Stomach smooth muscle (tissue), 2 donors: ENCODE measurements around the gene BLM.
"Not testable (repeated sequence)": the region's sequence is repeated elsewhere in the genome, so short reads cannot be mapped to it uniquely, and the experiment has no call there.

Source experiments
- H3K27ac ChIP-seq: one replicate; pipeline ENCODE4 v1.7.0; 2013; ENCODE audit warnings: mild to moderate bottlenecking, low read length, inconsistent platforms
- H3K27me3 ChIP-seq, 2 donors: one replicate each; pipeline ENCODE4 v1.7.0; 2013; ENCODE audit warnings: low read length in 2 of 2; ENCODE audit not compliant: insufficient read depth in 2 of 2, control insufficient read depth in 1 of 2
- H3K36me3 ChIP-seq, 2 donors: one replicate each; pipeline ENCODE4 v1.7.0; 2013; ENCODE audit warnings: low read length in 2 of 2; ENCODE audit not compliant: control insufficient read depth in 2 of 2, insufficient read depth in 2 of 2
- H3K4me1 ChIP-seq: one replicate; pipeline ENCODE4 v1.7.0; 2013; ENCODE audit warnings: low read length; ENCODE audit not compliant: control insufficient read depth, insufficient read depth
- H3K4me3 ChIP-seq, 2 donors: one replicate each; pipeline ENCODE4 v1.7.0; 2013; ENCODE audit warnings: low read length in 2 of 2
- H3K9ac ChIP-seq, 2 donors: one replicate each; pipeline ENCODE4 v1.7.0; 2013; ENCODE audit warnings: low read length in 2 of 2, mild to moderate bottlenecking in 1 of 2
- H3K9me3 ChIP-seq, 2 donors: one replicate each; pipeline ENCODE4 v1.7.0; 2013; ENCODE audit warnings: low read length in 2 of 2; ENCODE audit not compliant: control insufficient read depth in 2 of 2
- donor health status: healthy.
- donor health status: Pancreatic carcinoma.

The BLM gene

DNA sequence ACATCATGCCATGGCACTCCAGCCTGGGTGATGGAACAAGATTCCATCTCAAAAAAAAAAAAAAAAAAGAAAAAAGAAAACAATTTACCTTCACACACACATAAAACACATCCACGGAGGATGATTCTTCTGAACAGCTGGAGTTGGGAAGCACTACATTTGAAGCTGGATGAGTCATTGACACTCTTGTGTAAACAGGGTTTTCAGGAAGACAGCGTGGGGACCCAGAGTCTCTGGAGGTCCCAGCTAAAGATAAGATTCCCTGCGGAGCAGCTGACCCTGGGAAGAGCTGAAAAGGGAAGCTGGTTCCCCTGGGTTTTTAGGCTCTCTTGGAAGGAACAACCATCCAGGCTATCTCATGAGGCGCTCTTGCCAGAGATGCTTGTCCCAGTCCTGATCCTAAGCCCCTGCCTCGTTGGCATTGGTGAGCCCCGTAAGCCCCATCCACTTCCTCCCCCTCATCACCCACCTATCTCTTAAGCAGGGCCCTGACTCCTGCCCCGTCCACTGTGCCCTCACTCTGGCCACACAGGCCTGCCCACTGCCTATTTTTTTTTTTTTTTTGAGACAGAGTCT lies 119.2 kb downstream of the BLM start:
- Histone ChIP-seq H3K4me3 (no peak overlapping the region), H3K9ac (no peak overlapping the region), H3K36me3 (no peaks in the 10 kb centered on the region), H3K27me3 (no peaks in the 10 kb centered on the region), H3K27ac (no peak overlapping the region), H3K4me1 (no peaks in the 10 kb centered on the region), H3K9me3 (no peaks in the 10 kb centered on the region)

GRCh38 chr15:90837094-90837493 lies 119.9 kb downstream of the BLM start:
- Histone ChIP-seq H3K27ac (no peak overlapping the region), H3K9ac (no peak overlapping the region), H3K4me3 (no peak overlapping the region), H3K4me1 (no peaks in the 10 kb centered on the region), H3K36me3 (no peaks in the 10 kb centered on the region), H3K27me3 (no peaks in the 10 kb centered on the region), H3K9me3 (no peaks in the 10 kb centered on the region)

DNA sequence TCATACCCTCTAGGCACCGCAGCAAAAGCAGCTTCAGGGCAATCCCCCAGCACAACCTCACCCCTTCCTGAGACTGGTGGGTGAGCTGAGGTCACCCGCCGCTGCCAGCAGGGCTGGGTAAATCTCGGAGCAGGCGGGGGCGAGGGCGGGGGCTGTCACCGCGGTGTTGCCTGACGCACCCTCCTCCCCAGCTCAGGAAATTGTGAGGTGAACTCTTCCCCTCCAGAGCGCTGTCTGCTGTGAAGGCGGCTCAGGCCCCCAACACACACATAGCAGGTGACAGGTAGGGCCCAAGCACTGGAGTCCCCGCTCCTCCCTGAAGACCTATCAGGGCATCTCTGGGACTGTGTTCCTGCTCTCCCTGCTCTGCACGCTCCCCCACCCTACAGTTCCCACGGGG lies 121.0 kb downstream of the BLM start:
- no peak overlapping the region for H3K27ac ChIP-seq
- H3K4me1 ChIP-seq, result no peaks in the 10 kb centered on the region
- no peak overlapping the region for H3K4me3 ChIP-seq
- no peaks in the 10 kb centered on the region for H3K36me3 ChIP-seq
- H3K9me3 ChIP-seq, result no peaks in the 10 kb centered on the region
- H3K9ac ChIP-seq, result no peak overlapping the region
- H3K27me3 ChIP-seq, result no peaks in the 10 kb centered on the region

GRCh38 chr15:90838544-90838943 lies 121.4 kb downstream of the BLM start:
- H3K27me3 ChIP-seq, result no peaks in the 10 kb centered on the region
- no peaks in the 10 kb centered on the region for H3K4me1 ChIP-seq
- no peak overlapping the region for H3K27ac ChIP-seq
- H3K4me3 ChIP-seq, result no peak overlapping the region
- H3K9me3 ChIP-seq, result no peaks in the 10 kb centered on the region
- no peaks in the 10 kb centered on the region for H3K36me3 ChIP-seq
- no peak overlapping the region for H3K9ac ChIP-seq

- no peak overlapping the region for H3K4me3 ChIP-seq
- no peaks in the 10 kb centered on the region for H3K9me3 ChIP-seq
- no peaks in the 10 kb centered on the region for H3K36me3 ChIP-seq
- no peak overlapping the region for H3K27ac ChIP-seq
- H3K4me1 ChIP-seq, result no peaks in the 10 kb centered on the region
- no peak overlapping the region for H3K9ac ChIP-seq
- no peaks in the 10 kb centered on the region for H3K27me3 ChIP-seq
Measured at GRCh38 chr15:90839187-90840071, 122.3 kb downstream of the BLM start.

DNA sequence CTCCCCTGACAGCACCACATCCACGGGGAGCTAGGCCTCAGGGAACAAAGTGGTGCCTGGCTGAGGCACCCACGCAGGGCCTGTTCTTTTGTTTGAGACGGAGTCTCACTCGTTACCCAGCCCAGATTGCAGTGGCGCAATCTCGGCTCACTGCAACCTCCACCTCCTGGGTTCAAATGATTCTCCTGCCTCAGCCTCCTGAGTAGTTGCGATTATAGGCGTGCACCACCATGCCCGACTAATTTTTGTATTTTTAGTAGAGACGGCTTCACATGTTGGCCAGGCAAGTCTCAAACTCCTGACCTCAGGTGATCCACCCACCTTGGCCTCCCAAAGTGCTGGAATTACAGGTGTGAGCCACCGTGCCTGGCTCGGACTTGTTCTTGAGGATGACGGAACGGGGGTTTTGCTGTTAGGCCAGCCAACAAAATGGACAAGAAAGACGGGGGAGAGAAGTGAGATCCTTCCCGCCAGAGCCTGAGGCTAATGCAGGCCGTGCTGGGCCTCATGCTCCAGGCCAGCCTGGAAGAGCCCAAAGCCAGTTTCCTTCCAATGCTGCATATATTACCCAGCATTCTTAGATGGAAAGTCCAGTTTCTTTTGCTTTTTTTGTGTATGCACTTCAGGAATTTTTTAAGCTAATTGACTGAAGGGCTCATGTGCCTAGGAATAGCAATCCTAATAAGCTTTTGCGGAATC lies 123.2 kb downstream of the BLM start:
- no peak overlapping the region for H3K27ac ChIP-seq
- no peak overlapping the region for H3K4me3 ChIP-seq
- H3K4me1 ChIP-seq, result no peaks in the 10 kb centered on the region
- no peaks in the 10 kb centered on the region for H3K36me3 ChIP-seq
- H3K9ac ChIP-seq, result no peak overlapping the region
- H3K9me3 ChIP-seq, result no peaks in the 10 kb centered on the region
- no peaks in the 10 kb centered on the region for H3K27me3 ChIP-seq

DNA sequence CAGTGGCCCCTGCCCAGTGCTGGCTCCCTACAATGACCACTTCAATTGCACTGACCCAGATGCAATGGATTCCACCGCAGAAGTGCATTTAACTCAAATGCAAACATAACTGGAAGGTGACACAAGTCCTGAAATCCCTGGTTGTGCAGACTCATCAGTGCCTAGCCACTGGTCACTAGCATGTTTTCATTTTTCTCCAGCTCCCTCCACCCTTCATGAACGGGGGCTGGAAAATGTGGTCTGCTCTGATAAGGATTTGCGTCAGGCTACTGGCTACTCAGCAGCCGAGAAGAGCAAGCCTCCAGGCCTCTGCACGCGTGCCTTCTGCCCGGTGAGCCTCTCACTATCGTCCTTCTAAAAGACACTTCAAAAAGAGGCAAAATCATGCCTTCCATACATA lies 123.8 kb downstream of the BLM start:
- Histone ChIP-seq H3K36me3 (no peaks in the 10 kb centered on the region), H3K4me1 (no peaks in the 10 kb centered on the region), H3K9me3 (no peaks in the 10 kb centered on the region), H3K27me3 (no peaks in the 10 kb centered on the region), H3K9ac (no peak overlapping the region), H3K4me3 (no peak overlapping the region), H3K27ac (no peak overlapping the region)

GRCh38 chr15:90844696-90845095 lies 127.5 kb downstream of the BLM start:
- Histone ChIP-seq H3K4me1 (no peaks in the 10 kb centered on the region), H3K27me3 (no peaks in the 10 kb centered on the region), H3K9ac (no peak overlapping the region), H3K9me3 (no peaks in the 10 kb centered on the region), H3K4me3 (no peak overlapping the region), H3K27ac (no peak overlapping the region), H3K36me3 (no peaks in the 10 kb centered on the region)

DNA sequence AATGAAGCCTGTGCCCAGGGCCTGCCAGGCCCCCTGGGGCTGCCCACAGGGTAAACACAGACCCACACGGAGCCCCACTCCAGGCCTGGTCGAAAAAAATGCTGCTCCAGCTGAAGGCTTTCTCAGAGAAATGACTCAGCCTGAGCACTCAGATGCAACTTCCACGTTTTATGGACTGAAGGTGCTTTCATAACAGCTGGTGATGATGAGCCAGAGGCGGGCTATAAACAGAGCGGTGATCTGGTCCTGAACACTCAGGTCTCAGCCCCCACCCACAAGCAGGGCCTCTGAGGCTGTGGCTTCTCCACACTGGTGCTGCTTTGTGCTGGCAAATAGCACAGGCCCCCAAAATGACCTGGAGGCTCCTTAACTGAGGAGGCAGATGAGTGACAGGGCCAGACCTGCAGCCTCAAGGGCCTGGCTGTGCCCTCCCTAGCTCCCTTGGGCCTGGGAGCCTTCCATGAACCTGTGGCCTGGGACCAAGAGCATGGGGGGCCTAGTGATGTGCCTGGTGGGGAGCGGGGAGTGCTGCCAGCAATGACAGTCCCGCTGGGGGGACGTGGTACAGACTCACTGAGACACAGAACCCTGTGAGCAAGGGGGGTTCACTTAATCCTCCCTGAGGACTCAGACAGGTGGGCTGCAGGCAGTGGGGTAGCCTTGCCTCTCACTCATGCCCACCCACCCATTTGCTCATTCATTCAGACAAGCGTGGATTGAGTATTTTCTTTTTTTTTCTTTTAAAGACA lies 128.2 kb downstream of the BLM start:
- Histone ChIP-seq H3K9me3 (no peaks in the 10 kb centered on the region), H3K27me3 (peaks cover 0 to 2% of the 10 kb centered on the region in 2 donors), H3K9ac (no peak overlapping the region), H3K4me3 (no peak overlapping the region), H3K36me3 (no peaks in the 10 kb centered on the region), H3K27ac (no peak overlapping the region), H3K4me1 (no peaks in the 10 kb centered on the region)

GRCh38 chr15:90849424-90849823 lies 132.3 kb downstream of the BLM start:
- H3K36me3 ChIP-seq, H3K27ac ChIP-seq, H3K9ac ChIP-seq, H3K4me1 ChIP-seq, H3K4me3 ChIP-seq, H3K27me3 ChIP-seq, H3K9me3 ChIP-seq: not testable (repeated sequence)
